Endothelial cell (in vitro differentiated cells): Measurements from ENCODE around the gene RASAL2. TPM values are rescaled to one million over a fixed set of nuclear protein-coding genes. Genes with fewer than 3 reads are reported as not detected.

Source experiments
- DNase-seq: peaks from one replicate; pipeline ENCODE4 v3.0.0; 2021; ENCODE audit warnings: low spot score
- H3K27ac Mint-ChIP-seq: one replicate; pipeline ENCODE4 v1.8.0; 2021; ENCODE audit warnings: mixed read lengths, inconsistent platforms; ENCODE audit not compliant: unreplicated experiment
- H3K27me3 Mint-ChIP-seq: one replicate; pipeline ENCODE4 v1.8.0; 2021; ENCODE audit warnings: mild to moderate bottlenecking, moderate library complexity, mixed read lengths, inconsistent platforms; ENCODE audit not compliant: unreplicated experiment
- H3K36me3 Mint-ChIP-seq: one replicate; pipeline ENCODE4 v1.8.0; 2021; ENCODE audit warnings: mild to moderate bottlenecking, low read depth, mixed read lengths, inconsistent platforms; ENCODE audit not compliant: unreplicated experiment
- H3K4me1 Mint-ChIP-seq: one replicate; pipeline ENCODE4 v1.8.0; 2021; ENCODE audit warnings: mild to moderate bottlenecking, mixed read lengths, inconsistent platforms; ENCODE audit not compliant: unreplicated experiment
- H3K4me3 Mint-ChIP-seq: one replicate; pipeline ENCODE4 v1.8.0; 2021; ENCODE audit warnings: mild to moderate bottlenecking, mixed read lengths, inconsistent platforms; ENCODE audit not compliant: unreplicated experiment
- H3K9me3 Mint-ChIP-seq: one replicate; pipeline ENCODE4 v1.8.0; 2021; ENCODE audit warnings: mixed read lengths, inconsistent platforms; ENCODE audit not compliant: unreplicated experiment
- CTCF ChIP-seq: fragments of 200-600 bp; sonication (generic); IDR thresholded peaks from one replicate; pipeline ENCODE4 v1.5.0; 2021; ENCODE audit warnings: antibody characterized with exemption; ENCODE audit not compliant: unreplicated experiment
- total RNA-seq: library from RNA; stranded (reverse); fragmentation: NEBNext Ultra II Directional; extraction: Animal tissue kit (Norgen Biotek cat#: 25700); gene quantifications from one replicate; pipeline ENCODE4 v1.2.1, GENCODE V29; 2021; ENCODE audit not compliant: unreplicated experiment

RASAL2 gene
- total RNA-seq, 1 donor from 2014 or later, result 82.1 TPM

DNA sequence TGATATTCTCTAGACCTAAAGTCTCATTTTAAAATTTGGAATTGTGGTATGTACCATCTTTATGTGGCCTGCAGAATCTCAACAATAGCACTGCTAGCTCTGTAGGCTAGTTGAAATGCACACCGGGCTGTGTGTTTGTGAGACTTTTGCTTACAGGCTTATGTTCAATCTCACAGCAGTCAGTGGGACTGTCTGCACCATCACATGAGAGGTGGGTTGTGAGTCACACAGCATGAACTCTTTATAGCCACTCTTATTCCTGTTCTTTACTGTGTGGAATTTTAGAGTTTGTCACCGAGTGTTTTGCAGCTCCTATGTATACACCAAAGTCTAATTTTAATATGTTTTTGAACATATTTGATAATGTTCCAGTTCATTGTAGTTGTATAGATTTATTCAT lies 74.6 kb downstream of the RASAL2 start:
- no peaks in the 10 kb centered on the region for H3K9me3 Mint-ChIP-seq
- no peak for TF ChIP-seq CTCF
- no peak for DNase-seq
- peaks cover 35% of the 10 kb centered on the region for H3K4me1 Mint-ChIP-seq
- H3K4me3 Mint-ChIP-seq, result no peak overlapping the region
- no peak overlapping the region for H3K27ac Mint-ChIP-seq
- H3K36me3 Mint-ChIP-seq, result no peaks in the 10 kb centered on the region
- no peaks in the 10 kb centered on the region for H3K27me3 Mint-ChIP-seq

DNA sequence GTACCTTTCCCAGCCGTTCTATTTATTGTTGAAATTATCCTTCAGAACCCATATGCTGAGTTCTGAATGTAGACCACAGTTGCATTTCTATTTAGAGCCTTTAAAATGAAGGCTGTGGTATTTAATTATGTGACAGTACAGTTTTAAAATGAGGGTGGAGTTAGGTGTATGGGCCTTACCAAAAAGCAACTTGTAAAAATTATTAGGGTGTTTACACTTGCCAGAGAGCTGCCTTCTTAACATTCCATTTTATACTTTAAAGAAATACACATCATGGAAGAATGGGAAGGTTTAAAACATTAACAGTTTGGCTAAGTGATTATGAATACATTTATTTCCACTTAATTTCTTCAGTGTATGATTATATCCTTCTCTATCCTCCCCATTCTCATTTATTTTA lies 75.7 kb downstream of the RASAL2 start:
- Mint-ChIP-seq H3K9me3 (no peaks in the 10 kb centered on the region), H3K27me3 (no peaks in the 10 kb centered on the region), H3K36me3 (no peaks in the 10 kb centered on the region), H3K4me3 (no peak overlapping the region), H3K27ac (no peak overlapping the region), H3K4me1 (peaks cover 31% of the 10 kb centered on the region)
- DNase-seq, result no peak
- TF ChIP-seq CTCF, result no peak

- H3K36me3 Mint-ChIP-seq, result no peaks in the 10 kb centered on the region
- DNase-seq, result no peak
- H3K4me1 Mint-ChIP-seq, result peaks cover 25% of the 10 kb centered on the region
- no peaks in the 10 kb centered on the region for H3K27me3 Mint-ChIP-seq
- no peaks in the 10 kb centered on the region for H3K9me3 Mint-ChIP-seq
- no peak for TF ChIP-seq CTCF
- no peak overlapping the region for H3K4me3 Mint-ChIP-seq
- H3K27ac Mint-ChIP-seq, result no peak overlapping the region
Measured at GRCh38 chr1:178172939-178173338, 79.0 kb downstream of the RASAL2 start.

DNA sequence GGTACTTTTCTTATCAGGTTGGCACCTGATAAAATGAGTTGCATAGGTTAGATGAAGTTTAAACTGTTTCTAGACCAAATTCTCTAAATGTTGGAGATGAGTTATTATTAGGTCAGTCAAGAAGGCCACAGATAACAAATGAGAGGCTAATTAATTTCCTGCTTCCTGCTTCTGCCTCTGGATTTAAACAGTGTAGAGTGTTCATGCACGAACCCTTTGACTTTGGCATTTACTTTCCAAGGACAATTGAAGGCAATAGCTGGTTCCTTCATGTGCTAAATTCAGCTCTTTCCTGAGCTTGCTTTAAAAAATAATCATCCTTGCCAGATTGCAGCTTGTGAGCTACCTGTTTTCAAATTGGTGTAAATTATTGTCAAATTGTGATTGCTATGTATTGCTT lies 80.6 kb downstream of the RASAL2 start:
- peak overlapping the region; percentile 44 for H3K27ac Mint-ChIP-seq
- peaks cover 33% of the 10 kb centered on the region for H3K4me1 Mint-ChIP-seq
- H3K27me3 Mint-ChIP-seq, result no peaks in the 10 kb centered on the region
- no peak overlapping the region for H3K4me3 Mint-ChIP-seq
- H3K36me3 Mint-ChIP-seq, result no peaks in the 10 kb centered on the region
- H3K9me3 Mint-ChIP-seq, result no peaks in the 10 kb centered on the region
- DNase-seq, result no peak
- no peak for TF ChIP-seq CTCF

DNA sequence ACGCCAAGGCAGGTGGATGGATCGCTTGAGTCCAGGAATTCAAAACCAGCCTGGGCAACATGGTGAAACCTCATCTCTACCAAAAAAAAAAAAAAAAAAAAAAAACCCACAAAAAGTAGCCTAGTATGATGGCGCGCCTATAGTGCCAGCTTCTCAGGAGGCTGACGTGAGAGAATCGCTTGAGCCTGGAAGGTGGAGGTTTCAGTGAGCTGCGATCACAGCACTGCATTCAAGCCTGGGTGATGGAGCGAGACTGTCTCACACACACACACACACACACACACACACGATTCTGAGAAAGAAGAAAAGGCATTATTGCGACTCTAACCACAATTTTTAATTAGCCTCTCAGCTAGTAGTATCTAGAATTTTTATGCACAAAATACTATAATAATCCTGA lies 86.5 kb downstream of the RASAL2 start:
- no peaks in the 10 kb centered on the region for H3K27me3 Mint-ChIP-seq

More for the DNA sequence above, 86.5 kb downstream of the RASAL2 start:
- no peak for DNase-seq
- no peak overlapping the region for H3K27ac Mint-ChIP-seq
- no peaks in the 10 kb centered on the region for H3K9me3 Mint-ChIP-seq
- no peaks in the 10 kb centered on the region for H3K36me3 Mint-ChIP-seq
- TF ChIP-seq CTCF, result no peak
- peaks cover 19% of the 10 kb centered on the region for H3K4me1 Mint-ChIP-seq
- H3K4me3 Mint-ChIP-seq, result no peak overlapping the region
